ENCODE results near the gene SLC3A2.

The SLC3A2 gene

DNA sequence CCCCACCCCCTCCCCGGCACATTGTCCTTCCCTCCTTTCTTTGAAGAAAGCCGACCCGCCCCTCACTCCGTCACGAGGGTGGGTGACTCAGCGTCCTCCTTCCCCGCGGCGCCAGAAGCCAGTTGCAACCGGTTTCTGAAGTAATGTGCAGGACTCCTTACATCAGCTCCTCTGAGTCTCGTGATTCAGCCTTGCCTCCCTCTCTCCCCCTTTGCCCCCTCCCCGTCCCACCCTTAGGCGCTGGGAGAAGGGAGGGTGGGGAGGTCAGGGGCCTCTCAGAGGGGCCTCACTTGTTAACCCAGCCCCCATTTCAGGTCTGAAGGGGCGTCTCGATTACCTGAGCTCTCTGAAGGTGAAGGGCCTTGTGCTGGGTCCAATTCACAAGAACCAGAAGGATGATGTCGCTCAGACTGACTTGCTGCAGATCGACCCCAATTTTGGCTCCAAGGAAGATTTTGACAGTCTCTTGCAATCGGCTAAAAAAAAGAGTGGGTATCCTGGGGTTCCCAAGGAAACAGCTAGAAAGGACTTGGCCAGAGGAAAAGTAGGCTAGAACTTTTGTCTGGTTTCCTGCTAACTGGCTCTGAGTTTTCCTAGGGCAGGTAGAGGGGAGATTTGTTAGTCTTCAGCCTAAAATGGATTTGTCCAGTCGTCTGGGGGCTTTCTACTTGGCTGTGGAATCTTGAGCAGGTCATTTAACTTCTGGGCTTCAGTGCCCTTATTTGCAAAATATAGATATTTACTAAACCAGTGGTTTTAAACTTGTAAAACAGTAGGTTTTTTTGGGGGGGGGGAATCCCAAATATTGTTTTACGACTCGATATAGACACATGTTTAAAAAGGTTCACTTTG is 1.1 kb downstream of the SLC3A2 start:
- TF ChIP-seq FOXP2 (optimal IDR thresholded peaks at IDR 0.05; ENCODE audit: borderline replicate concordance, extremely low read depth, extremely low read length, insufficient read depth) (peak; percentile 11), TAF1 (IDR thresholded peaks at IDR 0.05; ENCODE audit: borderline replicate concordance, insufficient read depth, low read length) (no peak; the same call in 1 of the 2 replicates), SIN3A (IDR thresholded peaks at IDR 0.05; ENCODE audit: borderline replicate concordance, insufficient read depth, low read length) (peak; percentile 47), POLR2AphosphoS5 (IDR thresholded peaks at IDR 0.05; ENCODE audit: low read depth, low read length) (peak; percentile 26; the same call in 1 of the 2 replicates)
- TF ChIP-seq, protein P1, sequence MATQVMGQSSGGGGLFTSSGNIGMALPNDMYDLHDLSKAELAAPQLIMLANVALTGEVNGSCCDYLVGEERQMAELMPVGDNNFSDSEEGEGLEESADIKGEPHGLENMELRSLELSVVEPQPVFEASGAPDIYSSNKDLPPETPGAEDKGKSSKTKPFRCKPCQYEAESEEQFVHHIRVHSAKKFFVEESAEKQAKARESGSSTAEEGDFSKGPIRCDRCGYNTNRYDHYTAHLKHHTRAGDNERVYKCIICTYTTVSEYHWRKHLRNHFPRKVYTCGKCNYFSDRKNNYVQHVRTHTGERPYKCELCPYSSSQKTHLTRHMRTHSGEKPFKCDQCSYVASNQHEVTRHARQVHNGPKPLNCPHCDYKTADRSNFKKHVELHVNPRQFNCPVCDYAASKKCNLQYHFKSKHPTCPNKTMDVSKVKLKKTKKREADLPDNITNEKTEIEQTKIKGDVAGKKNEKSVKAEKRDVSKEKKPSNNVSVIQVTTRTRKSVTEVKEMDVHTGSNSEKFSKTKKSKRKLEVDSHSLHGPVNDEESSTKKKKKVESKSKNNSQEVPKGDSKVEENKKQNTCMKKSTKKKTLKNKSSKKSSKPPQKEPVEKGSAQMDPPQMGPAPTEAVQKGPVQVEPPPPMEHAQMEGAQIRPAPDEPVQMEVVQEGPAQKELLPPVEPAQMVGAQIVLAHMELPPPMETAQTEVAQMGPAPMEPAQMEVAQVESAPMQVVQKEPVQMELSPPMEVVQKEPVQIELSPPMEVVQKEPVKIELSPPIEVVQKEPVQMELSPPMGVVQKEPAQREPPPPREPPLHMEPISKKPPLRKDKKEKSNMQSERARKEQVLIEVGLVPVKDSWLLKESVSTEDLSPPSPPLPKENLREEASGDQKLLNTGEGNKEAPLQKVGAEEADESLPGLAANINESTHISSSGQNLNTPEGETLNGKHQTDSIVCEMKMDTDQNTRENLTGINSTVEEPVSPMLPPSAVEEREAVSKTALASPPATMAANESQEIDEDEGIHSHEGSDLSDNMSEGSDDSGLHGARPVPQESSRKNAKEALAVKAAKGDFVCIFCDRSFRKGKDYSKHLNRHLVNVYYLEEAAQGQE (IDR thresholded peaks at IDR 0.05; ENCODE audit: insufficient read depth in 1 of 2, low read depth in 2 of 2, low read length in 2 of 2): peak in 1 of 2 experiments; percentile 35; a peak in 1 of 4 replicates

DNA sequence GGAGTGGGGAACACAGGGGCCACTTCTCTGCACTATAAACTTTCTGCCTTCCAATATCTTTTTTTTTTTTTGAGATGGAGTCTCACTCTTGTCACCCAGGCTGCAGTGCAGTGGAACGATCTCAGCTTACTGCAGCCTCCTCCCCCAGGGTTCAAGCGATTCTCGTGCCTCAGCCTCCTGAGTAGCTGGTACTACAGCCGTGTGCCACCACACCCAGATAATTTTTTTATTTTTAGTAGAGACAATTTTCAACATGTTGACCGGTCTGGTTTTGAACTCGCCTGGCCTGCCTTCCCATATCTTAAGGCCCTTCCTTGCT is 1.7 kb downstream of the SLC3A2 start:
- TF ChIP-seq FOXP2 (optimal IDR thresholded peaks at IDR 0.05; ENCODE audit: borderline replicate concordance, extremely low read depth, extremely low read length, insufficient read depth) (no peak), SIN3A (IDR thresholded peaks at IDR 0.05; ENCODE audit: borderline replicate concordance, insufficient read depth, low read length) (no peak), TAF1 (IDR thresholded peaks at IDR 0.05; ENCODE audit: borderline replicate concordance, insufficient read depth, low read length) (no peak), POLR2AphosphoS5 (IDR thresholded peaks at IDR 0.05; ENCODE audit: low read depth, low read length) (no peak)
- TF ChIP-seq, protein P1 (IDR thresholded peaks at IDR 0.05; ENCODE audit: insufficient read depth in 1 of 2, low read depth in 2 of 2, low read length in 2 of 2): no peak

DNA sequence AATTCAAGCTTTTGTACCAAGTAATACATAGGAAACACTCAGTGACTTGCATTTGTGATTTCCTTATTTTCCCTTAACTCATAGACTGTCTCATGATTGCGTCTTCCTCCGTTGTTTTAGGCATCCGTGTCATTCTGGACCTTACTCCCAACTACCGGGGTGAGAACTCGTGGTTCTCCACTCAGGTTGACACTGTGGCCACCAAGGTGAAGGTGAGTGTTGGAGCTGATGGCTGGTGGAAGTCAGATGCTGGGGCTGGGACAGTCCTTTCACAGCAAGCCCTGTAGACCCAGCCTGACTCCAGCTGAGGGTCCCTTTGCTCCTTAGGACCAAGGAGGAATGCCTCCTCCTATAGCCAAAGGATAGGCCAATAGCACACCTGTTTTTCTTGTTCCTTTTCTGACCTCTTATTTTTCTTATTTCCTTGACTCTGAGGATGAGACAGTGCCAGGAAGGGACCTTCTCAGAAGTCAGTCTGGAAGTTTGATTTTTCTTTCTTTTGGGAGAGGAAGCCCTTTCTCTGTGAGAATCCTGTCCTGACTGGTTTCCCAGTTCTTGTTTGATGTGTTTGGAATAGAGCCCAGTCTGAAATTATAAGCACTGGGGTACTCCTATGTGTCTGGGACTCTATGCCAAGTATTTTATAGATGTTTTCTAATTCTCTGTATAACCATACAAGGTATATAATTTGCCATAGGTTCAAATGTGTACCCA is 2.2 kb downstream of the SLC3A2 start:
- no peak for TF ChIP-seq FOXP2 (optimal IDR thresholded peaks at IDR 0.05; ENCODE audit: borderline replicate concordance, extremely low read depth, extremely low read length, insufficient read depth)
- TF ChIP-seq, protein P1 (IDR thresholded peaks at IDR 0.05; ENCODE audit: insufficient read depth in 1 of 2, low read depth in 2 of 2, low read length in 2 of 2): no peak
- TF ChIP-seq POLR2AphosphoS5 (IDR thresholded peaks at IDR 0.05; ENCODE audit: low read depth, low read length): no peak; the same call in 1 of the 2 replicates
- TF ChIP-seq SIN3A (IDR thresholded peaks at IDR 0.05; ENCODE audit: borderline replicate concordance, insufficient read depth, low read length): no peak
- TF ChIP-seq TAF1 (IDR thresholded peaks at IDR 0.05; ENCODE audit: borderline replicate concordance, insufficient read depth, low read length): no peak

DNA sequence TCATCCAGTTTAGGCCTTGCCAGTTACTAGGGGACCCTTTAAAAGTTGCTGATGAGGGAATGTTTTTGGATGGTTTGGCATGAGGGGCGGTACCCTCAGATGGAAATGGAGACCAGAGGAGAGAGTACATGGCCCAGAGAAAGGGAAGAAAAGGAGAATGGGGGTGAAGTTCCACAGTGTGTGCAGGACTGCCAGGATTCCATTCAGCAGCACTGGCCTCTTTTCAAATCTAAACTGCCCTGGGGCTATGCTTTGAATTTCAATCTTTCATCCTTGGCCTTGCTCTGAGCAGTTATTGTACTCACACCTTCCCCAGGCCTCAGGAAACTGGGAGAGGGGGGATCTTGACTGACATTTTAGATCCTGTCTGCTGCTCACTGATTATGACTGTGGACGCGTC is 3.0 kb downstream of the SLC3A2 start:
- TF ChIP-seq, protein P1 (IDR thresholded peaks at IDR 0.05; ENCODE audit: insufficient read depth in 1 of 2, low read depth in 2 of 2, low read length in 2 of 2): no peak
- TF ChIP-seq FOXP2 (optimal IDR thresholded peaks at IDR 0.05; ENCODE audit: borderline replicate concordance, extremely low read depth, extremely low read length, insufficient read depth) (no peak), POLR2AphosphoS5 (IDR thresholded peaks at IDR 0.05; ENCODE audit: low read depth, low read length) (no peak), SIN3A (IDR thresholded peaks at IDR 0.05; ENCODE audit: borderline replicate concordance, insufficient read depth, low read length) (no peak), TAF1 (IDR thresholded peaks at IDR 0.05; ENCODE audit: borderline replicate concordance, insufficient read depth, low read length) (no peak)
